NCI-H82 (cell line): ENCODE results near the gene SAP30L.
A peak's percentile ranks its signal among the peaks of the same experiment; 100 is the strongest.

Experiments
- DNase-seq: peaks from one replicate; lab custom pipeline; 2025; lab: John Stamatoyannopoulos, UW

The SAP30L gene

GRCh38 chr5:154481584-154482381, 36.0 kb downstream of the SAP30L start:
- no peak for DNase-seq

- DNase-seq: no peak
Measured at GRCh38 chr5:154482528-154483449, 37.0 kb downstream of the SAP30L start.

- no peak for DNase-seq
Measured at GRCh38 chr5:154483654-154484392, 38.0 kb downstream of the SAP30L start.

- peak; percentile 23 for DNase-seq
Measured at GRCh38 chr5:154484393-154485095, 38.7 kb downstream of the SAP30L start.

- no peak for DNase-seq
Measured at GRCh38 chr5:154485096-154485491, 39.3 kb downstream of the SAP30L start.

- DNase-seq: peak; percentile 11
Measured at GRCh38 chr5:154485850-154486426, 40.1 kb downstream of the SAP30L start.

- DNase-seq: no peak
Measured at GRCh38 chr5:154486427-154486866, 40.6 kb downstream of the SAP30L start.

- no peak for DNase-seq
Measured at GRCh38 chr5:154487541-154487940, 41.7 kb downstream of the SAP30L start.

GRCh38 chr5:154491941-154492340, 46.1 kb downstream of the SAP30L start:
- no peak for DNase-seq

GRCh38 chr5:154493274-154493673, 47.5 kb downstream of the SAP30L start:
- no peak for DNase-seq

- no peak for DNase-seq
Measured at GRCh38 chr5:154494036-154494435, 48.2 kb downstream of the SAP30L start.

GRCh38 chr5:154498591-154498990, 52.8 kb downstream of the SAP30L start:
- DNase-seq: no peak

GRCh38 chr5:154498994-154499393, 53.2 kb downstream of the SAP30L start:
- no peak for DNase-seq

GRCh38 chr5:154501566-154501965, 55.8 kb downstream of the SAP30L start:
- DNase-seq: no peak

GRCh38 chr5:154502180-154502579, 56.4 kb downstream of the SAP30L start:
- no peak for DNase-seq

- no peak for DNase-seq
Measured at GRCh38 chr5:154503698-154504039, 57.9 kb downstream of the SAP30L start.

GRCh38 chr5:154505567-154505966, 59.8 kb downstream of the SAP30L start:
- peak; percentile 87 for DNase-seq

- peak; percentile 3 for DNase-seq
Measured at GRCh38 chr5:154506049-154506715, 60.4 kb downstream of the SAP30L start.

- DNase-seq: no peak
Measured at GRCh38 chr5:154506716-154507080, 60.9 kb downstream of the SAP30L start.

GRCh38 chr5:154508114-154508513, 62.3 kb downstream of the SAP30L start:
- peak; percentile 1 for DNase-seq
